Neuronal stem cell (in vitro differentiated cells): ENCODE results near the gene COL11A2.
A peak's percentile ranks its signal among the peaks of the same experiment; 100 is the strongest.

Source experiments
- DNase-seq: peaks from one replicate; pipeline ENCODE4 v3.0.0-alpha.2; 2013; ENCODE audit warnings: low spot score
- H2AFZ ChIP-seq: one replicate; pipeline ENCODE4 v1.6.1; 2013; ENCODE audit warnings: mild to moderate bottlenecking, low read length, inconsistent platforms
- H2AK5ac ChIP-seq: 2 replicates; pipeline ENCODE4 v1.6.1; 2013; ENCODE audit warnings: low read depth, mild to moderate bottlenecking, inconsistent platforms, low read length, moderate library complexity, mixed read lengths
- H2BK120ac ChIP-seq: 2 replicates; pipeline ENCODE4 v1.6.1; 2013; ENCODE audit warnings: low read depth, mild to moderate bottlenecking, inconsistent platforms, low read length, moderate library complexity, mixed read lengths
- H2BK12ac ChIP-seq: one replicate; pipeline ENCODE4 v1.6.1; 2013; ENCODE audit warnings: low read length, inconsistent platforms
- H2BK15ac ChIP-seq: 2 replicates; pipeline ENCODE4 v1.6.1; 2013; ENCODE audit warnings: mild to moderate bottlenecking, low read length, inconsistent platforms, mixed read lengths
- H2BK5ac ChIP-seq: one replicate; pipeline ENCODE4 v1.6.1; 2013; ENCODE audit warnings: inconsistent platforms, mild to moderate bottlenecking, low read length, moderate library complexity
- H3K14ac ChIP-seq: one replicate; pipeline ENCODE4 v1.6.1; 2013; ENCODE audit warnings: low read length, inconsistent platforms
- H3K18ac ChIP-seq: 2 replicates; pipeline ENCODE4 v1.6.1; 2013; ENCODE audit warnings: low read length, inconsistent platforms
- H3K23ac ChIP-seq: 2 replicates; pipeline ENCODE4 v1.6.1; 2013; ENCODE audit warnings: low read depth, mild to moderate bottlenecking, mixed read lengths, low read length, inconsistent platforms; ENCODE audit not compliant: poor library complexity
- H3K27ac ChIP-seq: replicated peaks from 3 replicates; pipeline ENCODE4 v1.5.1; 2013; ENCODE audit warnings: low read length, inconsistent platforms
- H3K27me3 ChIP-seq, 3 experiments: 2 replicates each; pipeline ENCODE4 v1.6.1; 2013; ENCODE audit warnings: low read length in 3 of 3, mild to moderate bottlenecking in 2 of 3, inconsistent platforms in 1 of 3, low read depth in 1 of 3, mixed read lengths in 1 of 3, moderate library complexity in 1 of 3; ENCODE audit not compliant: control insufficient read depth in 3 of 3, insufficient read depth in 3 of 3
- H3K36me3 ChIP-seq, 2 donors: replicated peaks in 1 of 2; 2 replicates each; pipeline ENCODE4 v1.6.1; 2013; ENCODE audit warnings: low read length in 2 of 2; ENCODE audit not compliant: control insufficient read depth in 2 of 2, insufficient read depth in 2 of 2
- H3K4ac ChIP-seq: 2 replicates; pipeline ENCODE4 v1.6.1; 2013; ENCODE audit warnings: inconsistent platforms, mild to moderate bottlenecking, low read length, moderate library complexity
- H3K4me1 ChIP-seq, 2 donors: 1 replicate in 1 of 2; 2 replicates in 1 of 2; pipeline ENCODE4 v1.6.1; 2013; ENCODE audit warnings: low read length in 2 of 2, low read depth in 1 of 2; ENCODE audit not compliant: control insufficient read depth in 2 of 2, insufficient read depth in 1 of 2
- H3K4me2 ChIP-seq: one replicate; pipeline ENCODE4 v1.6.1; 2013; ENCODE audit warnings: mild to moderate bottlenecking, low read length, inconsistent platforms; ENCODE audit not compliant: insufficient read depth, poor library complexity, severe bottlenecking
- H3K4me3 ChIP-seq, 2 donors: 2 replicates each; pipeline ENCODE4 v1.5.1; 2013; ENCODE audit warnings: low read length in 2 of 2, mild to moderate bottlenecking in 2 of 2, inconsistent platforms in 1 of 2, moderate library complexity in 1 of 2
- H3K79me1 ChIP-seq: one replicate; pipeline ENCODE4 v1.6.1; 2013; ENCODE audit warnings: low read depth, mild to moderate bottlenecking, inconsistent platforms, low read length, moderate library complexity
- H3K9ac ChIP-seq: one replicate; pipeline ENCODE4 v1.6.1; 2013; ENCODE audit warnings: mild to moderate bottlenecking, low read depth, low read length, inconsistent platforms; ENCODE audit not compliant: poor library complexity
- H3K9me3 ChIP-seq, 2 donors: replicated peaks in 1 of 2; 2 replicates each; pipeline versions ENCODE3 to v1.6.1; 2013; ENCODE audit warnings: low read length in 2 of 2, mild to moderate bottlenecking in 2 of 2, inconsistent platforms in 1 of 2, low read depth in 1 of 2, mixed read lengths in 1 of 2, moderate library complexity in 1 of 2; ENCODE audit not compliant: control insufficient read depth in 2 of 2, insufficient read depth in 1 of 2
- H4K8ac ChIP-seq: one replicate; pipeline ENCODE4 v1.6.1; 2013; ENCODE audit warnings: low read depth, mild to moderate bottlenecking, inconsistent platforms, low read length, moderate library complexity
- H4K91ac ChIP-seq: one replicate; pipeline ENCODE4 v1.6.1; 2013; ENCODE audit warnings: low read length, low read depth, mild to moderate bottlenecking, inconsistent platforms; ENCODE audit not compliant: poor library complexity
- WGBS, 2 donors: extraction: QIAGEN DNeasy Blood & Tissue Kit; methylation state at CpG; one replicate each; pipeline ENCODE4 v1.1.7; 2013; ENCODE audit warnings: missing lambda C conversion rate in 2 of 2, mixed read lengths in 1 of 2; ENCODE audit not compliant: insufficient read length in 2 of 2, insufficient replicate concordance in 1 of 2; ENCODE audit errors: extremely low coverage in 2 of 2; 5-methylcytosine and 5-hydroxymethylcytosine counted together

Gene COL11A2

GRCh38 chr6:33198853-33199436 is 6.7 kb upstream of the COL11A2 start:
- Histone ChIP-seq H4K8ac (no peak overlapping the region), H3K4me1 (peaks cover 11 to 25% of the 10 kb centered on the region in 2 donors), H3K23ac (no peak overlapping the region), H3K4me2 (peak overlapping the region; percentile 90), H2AK5ac (no peak overlapping the region), H3K9ac (no peak overlapping the region), H2BK12ac (no peak overlapping the region), H2AFZ (no peak overlapping the region), H3K14ac (no peak overlapping the region), H3K27me3 (no peaks in the 10 kb centered on the region), H3K18ac (no peak overlapping the region), H3K27ac (no peak overlapping the region), H2BK15ac (no peak overlapping the region), H3K4me3 (peak overlapping the region in 1 of 2 donors; percentile 91), H3K36me3 (peaks cover 47 to 62% of the 10 kb centered on the region in 2 donors), H3K4ac (no peak overlapping the region), H3K9me3 (no peaks in the 10 kb centered on the region), H2BK5ac (no peak overlapping the region), H3K79me1 (peaks cover 17% of the 10 kb centered on the region), H4K91ac (no peak overlapping the region), H2BK120ac (no peak overlapping the region)
- no peak for DNase-seq
- no CpG with 5 or more reads among the region's 3 CpGs for WGBS, 2 donors

- Histone ChIP-seq H3K27ac (no peak overlapping the region), H3K79me1 (peaks cover 17% of the 10 kb centered on the region), H3K4me1 (peaks cover 9 to 19% of the 10 kb centered on the region in 2 donors), H3K23ac (no peak overlapping the region), H3K14ac (no peak overlapping the region), H3K4me3 (no peak overlapping the region), H2AK5ac (no peak overlapping the region), H3K4ac (no peak overlapping the region), H2BK15ac (no peak overlapping the region), H3K18ac (no peak overlapping the region), H2AFZ (no peak overlapping the region), H3K4me2 (no peak overlapping the region), H4K8ac (no peak overlapping the region), H3K9me3 (no peaks in the 10 kb centered on the region), H3K36me3 (peaks cover 41 to 61% of the 10 kb centered on the region in 2 donors), H4K91ac (no peak overlapping the region), H3K27me3 (no peaks in the 10 kb centered on the region), H2BK120ac (no peak overlapping the region), H2BK12ac (no peak overlapping the region), H3K9ac (no peak overlapping the region), H2BK5ac (no peak overlapping the region)
- WGBS, 2 donors = no CpG with 5 or more reads among the region's 6 CpGs
- no peak for DNase-seq
Observed at GRCh38 chr6:33198159-33198852, 6.0 kb upstream of the COL11A2 start.

GRCh38 chr6:33197431-33198048 is 5.3 kb upstream of the COL11A2 start:
- peaks cover 0 to 5% (median 0%) of the 10 kb centered on the region in 3 experiments for H3K27me3 ChIP-seq
- no peak for DNase-seq

More at GRCh38 chr6:33197431-33198048, 5.3 kb upstream of the COL11A2 start:
- no peak overlapping the region for H4K91ac ChIP-seq
- H2BK15ac ChIP-seq = no peak overlapping the region
- peaks cover 11 to 17% of the 10 kb centered on the region in 2 donors for H3K4me1 ChIP-seq
- H3K18ac ChIP-seq = no peak overlapping the region
- H3K4me3 ChIP-seq = no peak overlapping the region
- H3K79me1 ChIP-seq = peaks cover 17% of the 10 kb centered on the region
- H3K9me3 ChIP-seq = no peaks in the 10 kb centered on the region
- H3K4ac ChIP-seq = no peak overlapping the region
- peaks cover 34 to 53% of the 10 kb centered on the region in 2 donors for H3K36me3 ChIP-seq
- no CpG with 5 or more reads among the region's 12 CpGs for WGBS, 2 donors
- H3K4me2 ChIP-seq = no peak overlapping the region
- no peak overlapping the region for H3K14ac ChIP-seq
- no peak overlapping the region for H2AFZ ChIP-seq
- H2BK12ac ChIP-seq = no peak overlapping the region
- H3K23ac ChIP-seq = no peak overlapping the region
- no peak overlapping the region for H4K8ac ChIP-seq
- H2BK120ac ChIP-seq = no peak overlapping the region
- H2BK5ac ChIP-seq = no peak overlapping the region
- no peak overlapping the region for H3K27ac ChIP-seq
- H2AK5ac ChIP-seq = no peak overlapping the region
- H3K9ac ChIP-seq = no peak overlapping the region
